SK-N-SH treated with all-trans-retinoic acid at 6 μM for 48 hours (cell line): Measurements from ENCODE around the gene TOX2.

ENCODE experiments used
- ARNTL ChIP-seq: fragments of 450-650 bp; formaldehyde crosslinking; IDR thresholded peaks from 2 replicates; pipeline ENCODE4 v1.5.0; 2020; ENCODE audit warnings: low read depth, mild to moderate bottlenecking, moderate library complexity, borderline replicate concordance
- CSDC2 ChIP-seq: fragments of 250-450 bp; sonication (Bioruptor Pico); IDR thresholded peaks from 2 replicates; pipeline ENCODE4 v1.5.0; 2020; ENCODE audit warnings: mild to moderate bottlenecking, moderate library complexity
- ISL1 ChIP-seq: fragments of 250-450 bp; sonication (Bioruptor Pico); IDR thresholded peaks from 2 replicates; pipeline ENCODE4 v2.1.2; 2022; ENCODE audit warnings: mild to moderate bottlenecking, moderate library complexity
- SNAI2 ChIP-seq: fragments of 250-450 bp; sonication (Bioruptor Pico); IDR thresholded peaks from 2 replicates; pipeline ENCODE4 v1.5.0; 2020; ENCODE audit warnings: mild to moderate bottlenecking, moderate library complexity
- TCF4 ChIP-seq: fragments of 250-450 bp; sonication (Bioruptor Pico); IDR thresholded peaks from 2 replicates; pipeline ENCODE4 v1.8.0; 2021; ENCODE audit warnings: mild to moderate bottlenecking, moderate library complexity, borderline replicate concordance
- ZNF8 ChIP-seq: fragments of 450-650 bp; formaldehyde crosslinking; IDR thresholded peaks from 2 replicates; pipeline ENCODE4 v1.5.0; 2020; ENCODE audit warnings: mild to moderate bottlenecking, moderate library complexity
- TF ChIP-seq, protein P1 (sequence below): fragments of 250-450 bp; sonication (Bioruptor Pico); IDR thresholded peaks from 2 replicates; pipeline ENCODE4 v1.8.0; 2020; ENCODE audit warnings: mild to moderate bottlenecking, moderate library complexity, borderline replicate concordance

DNA sequence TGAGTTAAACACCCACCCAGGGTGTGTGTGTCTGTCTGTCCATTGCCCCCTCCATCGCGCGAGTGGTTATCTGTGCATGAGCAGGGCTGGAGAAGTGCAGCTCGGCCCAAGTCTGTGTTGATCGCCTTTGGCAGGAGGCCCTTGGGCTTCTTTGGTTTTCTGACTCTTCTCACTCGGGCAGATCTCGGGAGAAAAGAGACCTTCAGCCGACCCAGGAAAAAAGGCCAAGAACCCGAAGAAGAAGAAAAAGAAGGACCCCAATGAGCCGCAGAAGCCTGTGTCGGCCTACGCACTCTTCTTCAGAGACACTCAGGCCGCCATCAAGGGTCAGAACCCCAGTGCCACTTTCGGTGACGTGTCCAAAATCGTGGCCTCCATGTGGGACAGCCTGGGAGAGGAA is 139.5 kb downstream of the TOX2 start:
- TF ChIP-seq ARNTL (no peak), SNAI2 (CRISPR knock-in tag) (no peak), ZNF8 (CRISPR knock-in tag) (no peak), CSDC2 (CRISPR knock-in tag) (no peak), ISL1 (CRISPR knock-in tag) (no peak), TCF4 (CRISPR knock-in tag) (no peak)
- TF ChIP-seq, protein P1, sequence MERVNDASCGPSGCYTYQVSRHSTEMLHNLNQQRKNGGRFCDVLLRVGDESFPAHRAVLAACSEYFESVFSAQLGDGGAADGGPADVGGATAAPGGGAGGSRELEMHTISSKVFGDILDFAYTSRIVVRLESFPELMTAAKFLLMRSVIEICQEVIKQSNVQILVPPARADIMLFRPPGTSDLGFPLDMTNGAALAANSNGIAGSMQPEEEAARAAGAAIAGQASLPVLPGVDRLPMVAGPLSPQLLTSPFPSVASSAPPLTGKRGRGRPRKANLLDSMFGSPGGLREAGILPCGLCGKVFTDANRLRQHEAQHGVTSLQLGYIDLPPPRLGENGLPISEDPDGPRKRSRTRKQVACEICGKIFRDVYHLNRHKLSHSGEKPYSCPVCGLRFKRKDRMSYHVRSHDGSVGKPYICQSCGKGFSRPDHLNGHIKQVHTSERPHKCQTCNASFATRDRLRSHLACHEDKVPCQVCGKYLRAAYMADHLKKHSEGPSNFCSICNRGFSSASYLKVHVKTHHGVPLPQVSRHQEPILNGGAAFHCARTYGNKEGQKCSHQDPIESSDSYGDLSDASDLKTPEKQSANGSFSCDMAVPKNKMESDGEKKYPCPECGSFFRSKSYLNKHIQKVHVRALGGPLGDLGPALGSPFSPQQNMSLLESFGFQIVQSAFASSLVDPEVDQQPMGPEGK (CRISPR knock-in tag): no peak
